Lung (tissue), 12 donors: ENCODE data around the gene MECP2. TPM values are rescaled to one million over a fixed set of nuclear protein-coding genes. Genes with fewer than 3 reads are reported as not detected.
A peak's percentile ranks its signal among the peaks of the same experiment; 100 is the strongest.

Source experiments
- ATAC-seq: fragments of 200-7000 bp; cut with Tn5 transposase; one replicate; pipeline ENCODE4 v1.9.1; 2020; ENCODE audit warnings: moderate number of reproducible peaks; ENCODE audit not compliant: insufficient read depth, low FRiP score
- DNase-seq, 3 donors: peaks; one replicate each; pipeline ENCODE4 v3.0.0-alpha.2; 2013 to 2017
- H3K27ac ChIP-seq, 2 donors: one replicate each; pipeline ENCODE4 v1.5.1; 2013; ENCODE audit warnings: mild to moderate bottlenecking in 2 of 2, moderate library complexity in 2 of 2, control low read depth in 1 of 2, inconsistent platforms in 1 of 2, low read depth in 1 of 2, low read length in 1 of 2
- H3K27me3 ChIP-seq, 3 donors: one replicate each; pipeline ENCODE4 v1.5.1; 2013; ENCODE audit warnings: low read length in 2 of 3; ENCODE audit not compliant: control insufficient read depth in 3 of 3, insufficient read depth in 3 of 3
- H3K36me3 ChIP-seq, 4 donors: one replicate each; pipeline ENCODE4 v1.5.1; 2013; ENCODE audit warnings: low read length in 4 of 4, mild to moderate bottlenecking in 1 of 4, moderate library complexity in 1 of 4; ENCODE audit not compliant: control insufficient read depth in 4 of 4, insufficient read depth in 4 of 4
- H3K4me1 ChIP-seq, 5 donors: one replicate each; pipeline ENCODE4 v1.5.1; 2013; ENCODE audit warnings: low read length in 5 of 5, mild to moderate bottlenecking in 2 of 5, moderate library complexity in 1 of 5; ENCODE audit not compliant: control insufficient read depth in 5 of 5, insufficient read depth in 5 of 5
- H3K4me3 ChIP-seq: one replicate; pipeline ENCODE4 v1.5.1; 2013; ENCODE audit warnings: mild to moderate bottlenecking, control low read depth, moderate library complexity
- H3K9ac ChIP-seq, 2 donors: one replicate each; pipeline ENCODE4 v1.5.1; 2013; ENCODE audit warnings: low read length in 2 of 2, control low read depth in 1 of 2; ENCODE audit not compliant: insufficient read depth in 1 of 2
- H3K9me3 ChIP-seq, 4 donors: one replicate each; pipeline ENCODE4 v1.5.1; 2013; ENCODE audit warnings: low read length in 3 of 4, mild to moderate bottlenecking in 1 of 4, moderate library complexity in 1 of 4; ENCODE audit not compliant: control insufficient read depth in 4 of 4, insufficient read depth in 3 of 4
- CTCF ChIP-seq: IDR thresholded peaks from 2 replicates; pipeline ENCODE4 v1.5.1; 2012; ENCODE audit warnings: mild to moderate bottlenecking; ENCODE audit errors: control extremely low read depth, extremely low read depth
- WGBS, 2 donors: extraction: QIAGEN DNeasy Blood & Tissue Kit; methylation state at CpG; one replicate each; pipeline ENCODE4 v1.1.7; 2013; 5-methylcytosine and 5-hydroxymethylcytosine counted together
- polyA plus RNA-seq, 2 donors: library from polyadenylated mRNA; stranded (reverse); fragments of 200-250 nt; gene quantifications; one replicate each; pipeline ENCODE4 v1.2.1, GENCODE V29; 2013
- total RNA-seq, 2 donors: library from RNA; depleted of rRNA in 1 of 2; stranded (reverse); fragments of >200 nt in 1 of 2; gene quantifications; one replicate each; pipeline ENCODE4 v1.2.1, GENCODE V29; 2014 to 2021
- donor health status: control.
- donor health status: control.
- donor health status: Bipolar disorder and iron deficiency.
- donor health status: healthy.
- donor health status: DM: yes; HTN: yes; CAD: no.

Gene MECP2
- total and polyA plus RNA-seq, 4 donors, result 20.4 to 62.9 (median 38.9) TPM

- peaks cover 0 to 8% (median 0%) of the 10 kb centered on the region in 5 donors for H3K4me1 ChIP-seq
- H3K4me3 ChIP-seq, result no peak overlapping the region
- H3K27ac ChIP-seq, result no peak overlapping the region
- H3K36me3 ChIP-seq, result no peaks in the 10 kb centered on the region
- H3K27me3 ChIP-seq, result no peaks in the 10 kb centered on the region
- peak in 1 of 3 donors; percentile 14 for DNase-seq
- WGBS, 2 donors, result 71 to 76% methylated on average over 22 of the region's 22 CpGs
- H3K9me3 ChIP-seq, result peaks cover 0 to 6% (median 1%) of the 10 kb centered on the region in 4 donors
- ATAC-seq, result peak; percentile 34
- TF ChIP-seq CTCF, result no peak
- H3K9ac ChIP-seq, result no peak overlapping the region
Measured at GRCh38 chrX:154123241-154124219, 26.0 kb upstream of the MECP2 start.

GRCh38 chrX:154121961-154122360 lies 24.4 kb upstream of the MECP2 start:
- ATAC-seq (no peak), DNase-seq (peak; percentile 33 to 64 (median 49))
- Histone ChIP-seq H3K9me3 (peaks cover 0 to 11% (median 1%) of the 10 kb centered on the region in 4 donors), H3K27ac (no peak overlapping the region), H3K4me1 (peaks cover 0 to 8% (median 0%) of the 10 kb centered on the region in 5 donors), H3K9ac (no peak overlapping the region), H3K4me3 (no peak overlapping the region), H3K36me3 (no peaks in the 10 kb centered on the region), H3K27me3 (no peaks in the 10 kb centered on the region)
- TF ChIP-seq CTCF, result no peak
- WGBS, 2 donors, result 42 to 58% methylated on average over 11 of the region's 11 CpGs

GRCh38 chrX:154121207-154121606 lies 23.7 kb upstream of the MECP2 start:
- H3K4me3 ChIP-seq, result no peak overlapping the region
- no peaks in the 10 kb centered on the region for H3K36me3 ChIP-seq
- TF ChIP-seq CTCF, result no peak
- no peaks in the 10 kb centered on the region for H3K27me3 ChIP-seq
- peak overlapping the region in 1 of 2 donors; percentile 12 for H3K27ac ChIP-seq
- peaks cover 0 to 11% (median 1%) of the 10 kb centered on the region in 4 donors for H3K9me3 ChIP-seq
- DNase-seq, result no peak
- H3K4me1 ChIP-seq, result peaks cover 0 to 8% (median 0%) of the 10 kb centered on the region in 5 donors
- no peak for ATAC-seq
- no peak overlapping the region for H3K9ac ChIP-seq
- WGBS, 2 donors, result 84 to 92% methylated on average over 2 to 4 of the region's 4 CpGs
